Activated CD8-positive, alpha-beta memory T cell treated with anti-CD3 and anti-CD28 coated beads for 24 hours (primary cell): ENCODE measurements around the gene TMEM79.
"Not testable (repeated sequence)": the region's sequence is repeated elsewhere in the genome, so short reads cannot be mapped to it uniquely, and the experiment has no call there.

Source experiments
- DNase-seq: peaks from one replicate; pipeline ENCODE4 v3.0.0-alpha.2; 2020

Gene TMEM79

DNA sequence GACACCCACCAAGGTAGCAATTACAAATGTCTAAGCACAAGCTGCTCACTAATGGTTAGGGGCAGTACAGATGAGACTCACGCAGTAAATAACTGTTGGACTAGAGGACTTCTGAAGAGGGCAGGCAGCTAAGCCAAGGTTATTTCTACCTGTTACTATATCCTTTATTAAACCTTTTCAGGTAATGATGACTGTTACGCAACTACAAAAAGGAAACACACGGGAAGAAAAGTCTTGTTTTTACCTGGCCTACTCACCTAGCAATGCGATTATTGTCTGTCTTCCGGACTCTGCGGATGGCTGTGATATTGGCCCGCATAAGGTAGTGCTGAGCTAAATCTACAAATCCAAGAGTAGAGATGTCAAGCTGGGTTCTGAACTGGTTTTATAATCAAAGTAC is 32.8 kb downstream of the TMEM79 start:
- DNase-seq, result no peak

DNA sequence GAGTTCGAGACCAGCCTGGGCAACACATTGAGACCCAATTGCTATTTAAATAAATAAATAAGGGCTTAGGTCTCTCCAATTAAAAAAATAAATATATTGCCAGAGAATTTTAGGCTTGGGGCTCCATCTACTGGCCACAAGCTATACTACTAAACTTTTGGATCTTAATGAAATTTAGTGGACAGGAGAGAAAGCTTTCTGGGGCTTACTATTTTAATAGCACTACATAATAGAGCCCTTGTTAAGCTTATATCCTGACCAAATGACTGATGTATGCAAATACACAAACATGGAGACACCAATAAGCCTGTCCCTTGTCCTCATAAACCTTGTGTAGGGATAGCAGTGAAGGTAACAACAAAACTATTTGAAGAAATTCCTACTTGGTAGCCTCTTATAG is 35.5 kb downstream of the TMEM79 start:
- no peak for DNase-seq

DNA sequence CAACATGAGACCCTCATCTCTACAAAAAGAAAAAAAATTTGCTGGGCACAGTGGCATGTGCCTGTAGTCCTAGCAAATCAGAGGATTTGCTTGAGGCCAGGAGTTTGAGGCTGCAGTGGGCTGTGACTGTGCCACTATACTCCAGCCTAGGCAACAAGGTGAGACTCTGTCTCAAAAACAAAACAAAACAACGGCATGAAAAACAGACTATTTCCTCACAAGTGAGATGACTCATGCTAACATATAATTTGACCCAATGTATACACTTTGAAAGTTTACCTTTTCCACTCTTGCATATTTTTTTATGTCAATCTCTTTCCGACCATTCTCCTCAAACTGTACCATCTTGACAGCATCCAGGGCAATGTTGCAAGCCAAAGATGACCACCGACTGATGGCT is 36.4 kb downstream of the TMEM79 start:
- no peak for DNase-seq

DNA sequence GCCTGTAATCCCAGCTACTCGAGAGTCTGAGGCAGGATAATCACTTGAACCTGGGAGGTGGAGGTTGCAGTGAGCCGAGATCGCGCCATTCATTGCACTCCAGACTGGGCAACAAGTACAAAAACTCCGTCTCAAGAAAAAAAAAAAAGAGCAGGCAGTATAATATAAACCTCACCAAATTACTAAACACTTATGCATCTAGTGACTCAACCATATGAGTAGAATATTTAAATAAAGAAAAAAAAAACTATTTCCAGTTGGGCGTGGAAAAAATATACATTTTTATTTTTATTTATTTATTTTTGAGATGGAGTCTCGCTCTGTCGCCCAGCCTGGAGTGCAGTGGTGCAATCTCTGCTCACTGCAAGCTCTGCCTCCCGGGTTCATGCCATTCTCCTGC is 39.1 kb downstream of the TMEM79 start:
- not testable (repeated sequence) for DNase-seq

DNA sequence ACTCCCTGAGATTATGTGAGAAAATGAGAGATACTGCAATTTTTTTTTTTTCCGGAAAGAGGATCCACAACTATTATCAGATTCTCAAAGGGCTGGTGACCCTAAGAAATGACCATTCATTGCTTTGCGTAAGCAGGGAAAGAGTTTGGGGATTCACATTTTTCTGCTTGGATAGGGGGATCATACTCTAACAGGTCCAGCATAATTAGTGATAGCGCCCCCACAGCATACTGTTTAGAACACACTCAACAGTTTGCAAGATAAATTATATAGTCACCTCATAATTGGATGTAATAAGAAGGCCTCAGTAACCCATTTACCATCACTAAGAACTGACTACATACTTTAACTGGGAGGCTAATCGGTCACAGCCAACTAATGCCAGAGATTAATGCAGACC is 52.1 kb downstream of the TMEM79 start:
- no peak for DNase-seq

DNA sequence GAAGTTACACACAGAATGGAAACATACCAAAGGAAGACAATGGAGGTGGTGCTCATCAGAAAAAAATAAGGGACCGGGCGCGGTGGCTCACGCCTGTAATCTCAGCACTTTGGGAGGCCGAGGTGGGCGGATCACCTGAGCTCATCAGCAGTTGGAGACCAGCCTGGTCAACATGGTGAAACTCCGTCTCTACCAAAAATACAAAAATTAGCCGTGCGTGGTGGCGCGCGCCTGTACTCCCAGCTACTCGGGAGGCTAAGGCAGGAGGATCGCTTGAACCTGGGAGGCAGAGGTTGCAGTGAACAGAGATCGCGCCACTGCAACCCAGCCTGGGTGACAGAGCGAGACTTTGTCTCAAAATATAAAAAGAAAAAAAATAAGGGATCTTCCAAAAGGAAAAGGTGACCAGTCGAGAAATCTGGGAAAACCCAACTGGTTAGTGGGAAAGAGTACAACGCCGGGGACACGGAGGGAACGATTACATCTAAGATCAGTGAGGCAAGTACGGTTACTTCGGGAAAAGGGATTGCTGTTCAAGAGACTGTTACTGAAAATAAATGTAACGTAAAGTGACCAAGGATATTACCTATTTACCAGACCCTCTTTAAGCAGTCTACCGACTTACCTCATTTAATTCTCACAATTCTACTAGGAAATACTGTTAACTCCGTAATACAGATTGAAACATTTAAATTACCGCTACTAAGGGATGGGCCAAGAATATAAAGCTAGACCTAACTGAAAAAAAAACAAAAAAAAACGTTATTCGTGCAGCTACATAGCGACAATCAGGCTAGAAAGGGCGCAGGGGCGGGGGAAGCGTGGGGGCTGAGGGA is 53.1 kb downstream of the TMEM79 start:
- DNase-seq, result no peak

DNA sequence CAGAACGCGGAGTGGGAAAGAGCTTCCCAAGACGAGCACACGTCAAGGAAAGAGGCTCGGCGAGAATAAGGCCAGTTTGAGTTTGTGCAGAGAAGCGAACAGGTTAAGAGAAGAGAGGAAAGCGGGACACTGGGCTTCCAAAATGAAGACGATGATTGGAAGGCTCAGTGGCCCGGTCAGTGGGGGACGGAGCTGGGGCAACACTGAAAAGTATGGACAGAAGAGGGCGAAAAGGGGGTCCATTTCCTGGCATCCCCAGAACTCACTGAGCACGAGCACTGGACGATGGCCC is 53.7 kb downstream of the TMEM79 start:
- no peak for DNase-seq

DNA sequence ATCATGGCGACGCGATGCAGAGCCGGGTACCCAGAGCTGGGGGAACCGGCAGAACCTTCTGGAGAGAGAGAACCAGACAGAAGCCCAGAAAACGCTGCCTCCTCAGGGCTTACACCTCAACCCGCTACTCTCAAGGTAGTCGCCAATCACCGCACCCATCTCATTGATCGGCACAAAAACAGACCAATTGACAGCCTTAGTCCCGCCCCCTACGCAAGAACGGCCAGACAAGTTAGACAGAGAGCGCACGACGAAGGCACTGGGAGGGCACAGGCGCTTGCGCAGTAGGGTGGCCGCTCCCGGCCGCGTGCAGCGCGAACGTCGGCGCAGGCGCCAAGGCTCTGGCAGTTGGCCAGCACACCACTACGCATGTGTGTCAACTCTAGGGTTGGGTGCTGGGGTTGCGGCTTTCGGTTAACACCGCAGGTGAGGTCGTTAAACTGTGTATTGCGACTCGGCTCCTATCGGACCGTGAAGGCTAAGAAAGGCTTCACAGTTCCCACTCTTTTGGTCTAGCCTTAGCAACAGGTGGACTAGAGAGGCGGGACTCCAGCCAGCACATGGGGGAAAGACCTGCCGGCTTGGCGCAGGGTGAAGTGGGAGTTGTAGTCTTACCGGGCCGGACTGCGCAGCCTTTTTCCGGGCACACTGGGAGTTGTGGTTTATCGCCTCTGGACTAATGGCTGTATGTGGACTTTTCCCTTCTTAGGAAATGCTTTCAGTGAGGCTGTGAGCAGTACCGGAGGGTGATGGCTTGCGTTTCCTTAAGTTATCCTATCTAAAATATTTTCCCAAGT is 54.3 kb downstream of the TMEM79 start, which contains the start of the genes CCT3 and TSACC:
TSS of gene CCT3 (minus strand) at position 113 of the 797 bp plus-strand sequence. CDS start at position 5, 108 bp downstream.
TSS of gene TSACC (plus strand) at position 347 of the 797 bp plus-strand sequence. CDS start 1,232 bp downstream, outside the sequence.
- DNase-seq, result peak; percentile 100
